Measurements from ENCODE around the gene KYNU. TPM values are rescaled to one million over a fixed set of nuclear protein-coding genes. Genes with fewer than 3 reads are reported as not detected.
"Not testable (repeated sequence)": the region's sequence is repeated elsewhere in the genome, so short reads cannot be mapped to it uniquely, and the experiment has no call there.

Gene KYNU
- total RNA-seq, 1 experiment from 2014 or later, result 0.37 TPM

GRCh38 chr2:142868229-142868762 lies 9.2 kb upstream of the KYNU start:
- H3K9me3 Mint-ChIP-seq, result peaks cover 0 to 4% of the 10 kb centered on the region in 2 experiments; a peak in 1 of 5 replicates
- Histone ChIP-seq H3K9me3 (ENCODE audit: control insufficient read depth, low read depth, low read length) (no peaks in the 10 kb centered on the region), H2AK5ac (ENCODE audit: insufficient read length, low read length) (no peak overlapping the region), H4K8ac (replicated peaks; ENCODE audit: insufficient read length, low read depth, low read length) (no peak overlapping the region), H3K14ac (ENCODE audit: insufficient read depth, low read length) (no peak overlapping the region), H3K27me3 (ENCODE audit: insufficient read depth, low read length) (no peaks in the 10 kb centered on the region), H2BK20ac (ENCODE audit: low read depth, low read length, poor library complexity, severe bottlenecking) (no peak overlapping the region), H3K4me2 (ENCODE audit: insufficient read depth, insufficient read length, low read length) (no peak overlapping the region), H4K20me1 (ENCODE audit: control insufficient read depth, insufficient read depth, insufficient read length) (no peaks in the 10 kb centered on the region), H4K5ac (ENCODE audit: insufficient read length, low read depth, low read length) (no peak overlapping the region), H3K79me1 (ENCODE audit: insufficient read depth, low read depth, low read length, poor library complexity, severe bottlenecking) (no peaks in the 10 kb centered on the region), H3K18ac (ENCODE audit: insufficient read length, low read depth, low read length) (no peak overlapping the region), H3K9ac (ENCODE audit: extremely low read depth, insufficient read length, low read length) (no peak overlapping the region), H3K4me1 (ENCODE audit: insufficient read depth, low read length) (no peaks in the 10 kb centered on the region), H4K91ac (ENCODE audit: insufficient read length, low read depth, low read length) (no peak overlapping the region), H2BK15ac (ENCODE audit: low read depth, low read length) (no peak overlapping the region), H2BK12ac (ENCODE audit: insufficient read length, low read depth, low read length) (no peak overlapping the region), H2BK120ac (ENCODE audit: low read depth, low read length, poor library complexity, severe bottlenecking) (no peak overlapping the region), H2AFZ (ENCODE audit: low read length) (no peak overlapping the region), H3K23me2 (ENCODE audit: insufficient read length, low read depth, low read length, poor library complexity, severe bottlenecking) (no peaks in the 10 kb centered on the region), H3K27ac (ENCODE audit: insufficient read length, low read depth, low read length) (no peak overlapping the region), H3K56ac (ENCODE audit: insufficient read length, low read depth, low read length) (no peak overlapping the region), H2BK5ac (ENCODE audit: insufficient read length, low read length) (no peak overlapping the region), H3K79me2 (ENCODE audit: insufficient read depth, low read length) (no peaks in the 10 kb centered on the region), H3K23ac (ENCODE audit: insufficient read length, low read depth, low read length) (no peak overlapping the region), H3K4ac (ENCODE audit: low read depth, low read length) (no peak overlapping the region), H3T11ph (ENCODE audit: low read length) (no peak overlapping the region)
- no CpG with 5 or more reads among the region's 12 CpGs for WGBS (ENCODE audit: extremely low coverage, insufficient read length, low lambda C conversion rate)
- TF ChIP-seq CTCF (conservative IDR thresholded peaks at IDR 0.05), result no peak
- no peak for DNase-seq
- peaks cover 4% of the 10 kb centered on the region in 2 experiments; a peak in 3 of 4 replicates for H3K4me1 Mint-ChIP-seq
- H3K27ac Mint-ChIP-seq, result no peak overlapping the region
- no peak overlapping the region for H3K4me3 Mint-ChIP-seq
- no peaks in the 10 kb centered on the region for H3K27me3 Mint-ChIP-seq (ENCODE audit: low read depth)
- no peaks in the 10 kb centered on the region for H3K36me3 Mint-ChIP-seq (ENCODE audit: insufficient read depth in 1 of 3, low read depth in 3 of 3)

- H3K4ac ChIP-seq (ENCODE audit: low read depth, low read length); H3K23ac ChIP-seq (ENCODE audit: insufficient read length, low read depth, low read length); H3K4me1 ChIP-seq (ENCODE audit: insufficient read depth, low read length); H4K91ac ChIP-seq (ENCODE audit: insufficient read length, low read depth, low read length); H3K9me3 Mint-ChIP-seq; H3K27ac Mint-ChIP-seq; H3K4me1 Mint-ChIP-seq; H3K36me3 Mint-ChIP-seq (ENCODE audit: insufficient read depth in 1 of 3, low read depth in 3 of 3); H3K9ac ChIP-seq (ENCODE audit: extremely low read depth, insufficient read length, low read length); H3K56ac ChIP-seq (ENCODE audit: insufficient read length, low read depth, low read length); H2BK120ac ChIP-seq (ENCODE audit: low read depth, low read length, poor library complexity, severe bottlenecking); H3K18ac ChIP-seq (ENCODE audit: insufficient read length, low read depth, low read length); H3T11ph ChIP-seq (ENCODE audit: low read length); H3K27me3 Mint-ChIP-seq (ENCODE audit: low read depth); H3K79me1 ChIP-seq (ENCODE audit: insufficient read depth, low read depth, low read length, poor library complexity, severe bottlenecking); H2BK20ac ChIP-seq (ENCODE audit: low read depth, low read length, poor library complexity, severe bottlenecking); H2AK5ac ChIP-seq (ENCODE audit: insufficient read length, low read length); H3K27ac ChIP-seq (ENCODE audit: insufficient read length, low read depth, low read length); H3K23me2 ChIP-seq (ENCODE audit: insufficient read length, low read depth, low read length, poor library complexity, severe bottlenecking); H4K5ac ChIP-seq (ENCODE audit: insufficient read length, low read depth, low read length); DNase-seq; H3K79me2 ChIP-seq (ENCODE audit: insufficient read depth, low read length); H3K9me3 ChIP-seq (ENCODE audit: control insufficient read depth, low read depth, low read length); H2BK15ac ChIP-seq (ENCODE audit: low read depth, low read length); H3K4me2 ChIP-seq (ENCODE audit: insufficient read depth, insufficient read length, low read length); H3K4me3 Mint-ChIP-seq; H4K20me1 ChIP-seq (ENCODE audit: control insufficient read depth, insufficient read depth, insufficient read length); H4K8ac ChIP-seq (replicated peaks; ENCODE audit: insufficient read length, low read depth, low read length); H3K27me3 ChIP-seq (ENCODE audit: insufficient read depth, low read length); H2BK5ac ChIP-seq (ENCODE audit: insufficient read length, low read length); H2AFZ ChIP-seq (ENCODE audit: low read length); H3K14ac ChIP-seq (ENCODE audit: insufficient read depth, low read length); H2BK12ac ChIP-seq (ENCODE audit: insufficient read length, low read depth, low read length): not testable (repeated sequence)
- WGBS (ENCODE audit: extremely low coverage, insufficient read length, low lambda C conversion rate), result no CpG with 5 or more reads among the region's 7 CpGs
Measured at GRCh38 chr2:142869065-142869460, 8.4 kb upstream of the KYNU start.

Measured in H9 (cell line).